Measurements from ENCODE around the gene OR1L8. TPM values are rescaled to one million over a fixed set of nuclear protein-coding genes. Genes with fewer than 3 reads are reported as not detected.

OR1L8 gene
- total and polyA plus RNA-seq, 4 donors, result 0.08 TPM; not detected in 3

- 58% methylated on average over 9 of the region's 9 CpGs for WGBS
- Histone ChIP-seq H3K9ac (ENCODE audit: low read depth in 1 of 2, low read length in 2 of 2) (no peak overlapping the region), H3K9me3 (ENCODE audit: control insufficient read depth in 4 of 4, low read length in 3 of 4) (peaks cover 0 to 10% (median 3%) of the 10 kb centered on the region in 4 donors), H3K36me3 (ENCODE audit: control insufficient read depth in 4 of 4, insufficient read depth in 3 of 4, low read depth in 1 of 4, low read length in 3 of 4) (no peaks in the 10 kb centered on the region), H3K4me1 (ENCODE audit: control insufficient read depth in 4 of 4, insufficient read depth in 4 of 4, low read length in 3 of 4) (no peaks in the 10 kb centered on the region), H3K27me3 (ENCODE audit: control insufficient read depth in 4 of 4, insufficient read depth in 4 of 4, low read length in 3 of 4) (no peaks in the 10 kb centered on the region), H3K4me3 (ENCODE audit: low read depth in 1 of 3, low read length in 3 of 3) (no peak overlapping the region), H3K27ac (ENCODE audit: low read depth in 1 of 2, low read length in 2 of 2) (no peak overlapping the region)
- TF ChIP-seq CTCF (IDR thresholded peaks at IDR 0.05; ENCODE audit: low read depth, low read length, missing input control), result no peak
- TF ChIP-seq NR2F2 (IDR thresholded peaks at IDR 0.05), result no peak
- no peak for TF ChIP-seq ATF3 (IDR thresholded peaks at IDR 0.05)
- TF ChIP-seq RAD21 (IDR thresholded peaks at IDR 0.05), result no peak
- no peak for TF ChIP-seq SP1 (IDR thresholded peaks at IDR 0.05)
- no peak for TF ChIP-seq GABPA (IDR thresholded peaks at IDR 0.05 in 1 of 2, conservative IDR thresholded peaks at IDR 0.05 in 1 of 2)
- no peak for TF ChIP-seq HNF4G (IDR thresholded peaks at IDR 0.05)
- TF ChIP-seq RXRA (IDR thresholded peaks at IDR 0.05), result no peak
- no peak for DNase-seq (ENCODE audit: low spot score)
These were observed 20.9 kb downstream of the OR1L8 start for GRCh38 chr9:122562134-122562760.

GRCh38 chr9:122561446-122561845, 21.7 kb downstream of the OR1L8 start:
- TF ChIP-seq NR2F2 (IDR thresholded peaks at IDR 0.05), result no peak
- no peak for TF ChIP-seq RAD21 (IDR thresholded peaks at IDR 0.05)
- TF ChIP-seq SP1 (IDR thresholded peaks at IDR 0.05), result no peak
- no peak for TF ChIP-seq HNF4A (conservative IDR thresholded peaks at IDR 0.05)
- no peak for TF ChIP-seq FOXA1 (IDR thresholded peaks at IDR 0.05)
- no peak for TF ChIP-seq JUND (IDR thresholded peaks at IDR 0.05)
- no peak for TF ChIP-seq ZBTB33 (IDR thresholded peaks at IDR 0.05)
- no peak for TF ChIP-seq TAF1 (conservative IDR thresholded peaks at IDR 0.05)
- H3K36me3 ChIP-seq (ENCODE audit: control insufficient read depth in 4 of 4, insufficient read depth in 3 of 4, low read depth in 1 of 4, low read length in 3 of 4), result no peaks in the 10 kb centered on the region
- no peak overlapping the region for H3K4me3 ChIP-seq (ENCODE audit: low read depth in 1 of 3, low read length in 3 of 3)
- H3K9me3 ChIP-seq (ENCODE audit: control insufficient read depth in 4 of 4, low read length in 3 of 4), result peaks cover 0 to 10% (median 3%) of the 10 kb centered on the region in 4 donors
- no peak for DNase-seq (ENCODE audit: low spot score)
- H3K27ac ChIP-seq (ENCODE audit: low read depth in 1 of 2, low read length in 2 of 2), result no peak overlapping the region
- H3K4me1 ChIP-seq (ENCODE audit: control insufficient read depth in 4 of 4, insufficient read depth in 4 of 4, low read length in 3 of 4), result no peaks in the 10 kb centered on the region
- no peak overlapping the region for H3K9ac ChIP-seq (ENCODE audit: low read depth in 1 of 2, low read length in 2 of 2)
- 76% methylated on average over 4 of the region's 4 CpGs for WGBS
- no peaks in the 10 kb centered on the region for H3K27me3 ChIP-seq (ENCODE audit: control insufficient read depth in 4 of 4, insufficient read depth in 4 of 4, low read length in 3 of 4)

- Histone ChIP-seq H3K9me3 (ENCODE audit: control insufficient read depth in 4 of 4, low read length in 3 of 4) (no peaks in the 10 kb centered on the region), H3K27me3 (ENCODE audit: control insufficient read depth in 4 of 4, insufficient read depth in 4 of 4, low read length in 3 of 4) (peaks cover 0 to 8% (median 3%) of the 10 kb centered on the region in 4 donors), H3K36me3 (ENCODE audit: control insufficient read depth in 4 of 4, insufficient read depth in 3 of 4, low read depth in 1 of 4, low read length in 3 of 4) (no peaks in the 10 kb centered on the region), H3K9ac (ENCODE audit: low read depth in 1 of 2, low read length in 2 of 2) (no peak within 1 kb of the TSS), H3K4me3 (ENCODE audit: low read depth in 1 of 3, low read length in 3 of 3) (no peak within 1 kb of the TSS), H3K27ac (ENCODE audit: low read depth in 1 of 2, low read length in 2 of 2) (no peak within 1 kb of the TSS), H3K4me1 (ENCODE audit: control insufficient read depth in 4 of 4, insufficient read depth in 4 of 4, low read length in 3 of 4) (no peaks in the 10 kb centered on the region)
- WGBS, result 62% methylated on average over 2 of the region's 2 CpGs
- TF ChIP-seq NR2F2 (IDR thresholded peaks at IDR 0.05) (no peak), HNF4A (conservative IDR thresholded peaks at IDR 0.05) (no peak), TAF1 (conservative IDR thresholded peaks at IDR 0.05) (no peak), REST (IDR thresholded peaks at IDR 0.05) (no peak), FOXA2 (IDR thresholded peaks at IDR 0.05) (no peak), HNF4G (IDR thresholded peaks at IDR 0.05) (no peak)
- no peak for DNase-seq (ENCODE audit: low spot score)
These were observed 30.4 kb downstream of the OR1L8 start, which contains the start of gene OR1N2 for GRCh38 chr9:122552812-122553211. Gene OR1N2, plus strand, starts transcription at chr9:122553112. Its CDS starts 100 bp downstream, at chr9:122553212.

All from liver (tissue), 9 donors.